GM23338 (cell line): ENCODE measurements around the gene CACNG3.

Experiments used
- CREB1 ChIP-seq: fragments of 250-450 bp; sonication (Bioruptor Pico); IDR thresholded peaks from 2 replicates; pipeline ENCODE4 v1.5.0; 2020; ENCODE audit warnings: low read depth, mild to moderate bottlenecking, moderate library complexity
- EZH2 ChIP-seq: fragments of 200-600 bp; sonication (generic); IDR thresholded peaks from one replicate; pipeline ENCODE4 v1.8.0; 2017; ENCODE audit warnings: antibody characterized with exemption, mild to moderate bottlenecking, low read depth; ENCODE audit not compliant: unreplicated experiment
- EZH2phosphoT487 ChIP-seq: fragments of 200-600 bp; sonication (generic); IDR thresholded peaks from one replicate; pipeline ENCODE4 v1.8.1; 2018; ENCODE audit warnings: antibody characterized with exemption; ENCODE audit not compliant: unreplicated experiment
- JUNB ChIP-seq: IDR thresholded peaks from one replicate; pipeline ENCODE4 v1.6.1; 2016; ENCODE audit warnings: antibody characterized with exemption; ENCODE audit not compliant: unreplicated experiment
- POLR2AphosphoS5 ChIP-seq: IDR thresholded peaks from 2 replicates; pipeline ENCODE4 v1.6.1; 2016; ENCODE audit warnings: antibody characterized with exemption, low read depth
- ZNF114 ChIP-seq: fragments of 250-450 bp; sonication (Bioruptor Pico); IDR thresholded peaks from 2 replicates; pipeline ENCODE4 v1.5.0; 2020; ENCODE audit warnings: mild to moderate bottlenecking, moderate library complexity
- ZNF331 ChIP-seq: fragments of 250-450 bp; sonication (Bioruptor Pico); IDR thresholded peaks from 2 replicates; pipeline ENCODE4 v1.5.0; 2020; ENCODE audit warnings: low read depth, mild to moderate bottlenecking, moderate library complexity
- TF ChIP-seq, protein P1 (sequence below), 2 experiments: fragments of 200-600 bp in 1 of 2; sonication (generic) in 1 of 2; conservative IDR thresholded peaks; 2 replicates each; pipeline versions ENCODE4 v1.5.1 to v1.6.1; 2016 to 2017; ENCODE audit warnings: antibody characterized with exemption in 2 of 2, low read depth in 2 of 2, mild to moderate bottlenecking in 2 of 2, moderate library complexity in 1 of 2
- TF ChIP-seq, protein P2 (sequence below): IDR thresholded peaks from one replicate; pipeline ENCODE4 v1.6.1; 2018; ENCODE audit warnings: antibody characterized with exemption; ENCODE audit not compliant: unreplicated experiment

DNA sequence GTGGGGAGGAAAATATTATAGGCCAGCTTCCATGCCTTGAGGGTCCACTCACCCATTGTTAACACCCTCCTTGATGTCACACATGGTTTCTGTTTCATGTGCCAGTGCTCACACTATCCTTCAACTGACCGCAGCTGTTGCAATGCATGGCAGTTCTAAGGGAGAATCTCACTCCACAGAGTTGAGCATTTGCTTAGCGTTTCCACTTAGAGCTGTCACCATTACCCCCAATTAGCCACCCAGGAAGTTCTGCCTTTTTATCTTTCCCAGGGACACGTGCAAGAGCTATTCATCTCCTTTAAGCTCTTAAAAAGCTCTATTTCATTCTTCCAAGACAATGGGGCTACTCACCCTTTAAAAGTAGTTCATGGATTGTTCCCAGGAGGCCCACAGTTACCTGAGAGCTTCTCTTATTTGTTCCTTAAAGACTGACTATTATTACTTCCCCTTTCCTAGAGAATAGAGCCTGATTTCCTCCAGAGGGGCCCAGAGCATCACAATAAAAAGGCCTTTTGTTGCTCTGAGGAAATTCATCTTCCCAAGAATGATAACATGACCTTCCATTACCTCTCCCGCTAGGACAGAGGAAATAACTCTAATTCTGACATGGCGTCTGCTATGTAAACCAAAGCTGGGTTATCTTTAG, 126.8 kb downstream of the CACNG3 start:
- TF ChIP-seq, protein P1, sequence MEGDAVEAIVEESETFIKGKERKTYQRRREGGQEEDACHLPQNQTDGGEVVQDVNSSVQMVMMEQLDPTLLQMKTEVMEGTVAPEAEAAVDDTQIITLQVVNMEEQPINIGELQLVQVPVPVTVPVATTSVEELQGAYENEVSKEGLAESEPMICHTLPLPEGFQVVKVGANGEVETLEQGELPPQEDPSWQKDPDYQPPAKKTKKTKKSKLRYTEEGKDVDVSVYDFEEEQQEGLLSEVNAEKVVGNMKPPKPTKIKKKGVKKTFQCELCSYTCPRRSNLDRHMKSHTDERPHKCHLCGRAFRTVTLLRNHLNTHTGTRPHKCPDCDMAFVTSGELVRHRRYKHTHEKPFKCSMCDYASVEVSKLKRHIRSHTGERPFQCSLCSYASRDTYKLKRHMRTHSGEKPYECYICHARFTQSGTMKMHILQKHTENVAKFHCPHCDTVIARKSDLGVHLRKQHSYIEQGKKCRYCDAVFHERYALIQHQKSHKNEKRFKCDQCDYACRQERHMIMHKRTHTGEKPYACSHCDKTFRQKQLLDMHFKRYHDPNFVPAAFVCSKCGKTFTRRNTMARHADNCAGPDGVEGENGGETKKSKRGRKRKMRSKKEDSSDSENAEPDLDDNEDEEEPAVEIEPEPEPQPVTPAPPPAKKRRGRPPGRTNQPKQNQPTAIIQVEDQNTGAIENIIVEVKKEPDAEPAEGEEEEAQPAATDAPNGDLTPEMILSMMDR (conservative IDR thresholded peaks at IDR 0.05; ENCODE audit: low read depth in 2 of 2) = no peak
- no peak for TF ChIP-seq ZNF114 (CRISPR knock-in tag)
- no peak for TF ChIP-seq EZH2
- TF ChIP-seq EZH2phosphoT487 = no peak
- no peak for TF ChIP-seq POLR2AphosphoS5
- TF ChIP-seq, protein P2, sequence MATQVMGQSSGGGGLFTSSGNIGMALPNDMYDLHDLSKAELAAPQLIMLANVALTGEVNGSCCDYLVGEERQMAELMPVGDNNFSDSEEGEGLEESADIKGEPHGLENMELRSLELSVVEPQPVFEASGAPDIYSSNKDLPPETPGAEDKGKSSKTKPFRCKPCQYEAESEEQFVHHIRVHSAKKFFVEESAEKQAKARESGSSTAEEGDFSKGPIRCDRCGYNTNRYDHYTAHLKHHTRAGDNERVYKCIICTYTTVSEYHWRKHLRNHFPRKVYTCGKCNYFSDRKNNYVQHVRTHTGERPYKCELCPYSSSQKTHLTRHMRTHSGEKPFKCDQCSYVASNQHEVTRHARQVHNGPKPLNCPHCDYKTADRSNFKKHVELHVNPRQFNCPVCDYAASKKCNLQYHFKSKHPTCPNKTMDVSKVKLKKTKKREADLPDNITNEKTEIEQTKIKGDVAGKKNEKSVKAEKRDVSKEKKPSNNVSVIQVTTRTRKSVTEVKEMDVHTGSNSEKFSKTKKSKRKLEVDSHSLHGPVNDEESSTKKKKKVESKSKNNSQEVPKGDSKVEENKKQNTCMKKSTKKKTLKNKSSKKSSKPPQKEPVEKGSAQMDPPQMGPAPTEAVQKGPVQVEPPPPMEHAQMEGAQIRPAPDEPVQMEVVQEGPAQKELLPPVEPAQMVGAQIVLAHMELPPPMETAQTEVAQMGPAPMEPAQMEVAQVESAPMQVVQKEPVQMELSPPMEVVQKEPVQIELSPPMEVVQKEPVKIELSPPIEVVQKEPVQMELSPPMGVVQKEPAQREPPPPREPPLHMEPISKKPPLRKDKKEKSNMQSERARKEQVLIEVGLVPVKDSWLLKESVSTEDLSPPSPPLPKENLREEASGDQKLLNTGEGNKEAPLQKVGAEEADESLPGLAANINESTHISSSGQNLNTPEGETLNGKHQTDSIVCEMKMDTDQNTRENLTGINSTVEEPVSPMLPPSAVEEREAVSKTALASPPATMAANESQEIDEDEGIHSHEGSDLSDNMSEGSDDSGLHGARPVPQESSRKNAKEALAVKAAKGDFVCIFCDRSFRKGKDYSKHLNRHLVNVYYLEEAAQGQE = no peak
- no peak for TF ChIP-seq JUNB
- TF ChIP-seq CREB1 (CRISPR knock-in tag) = no peak
- no peak for TF ChIP-seq ZNF331 (CRISPR knock-in tag)
